Calu3 (cell line): ENCODE results near the gene COMMD6. TPM values are rescaled to one million over a fixed set of nuclear protein-coding genes. Genes with fewer than 3 reads are reported as not detected.

ENCODE experiments used
- BruUV-seq: library from RNA; stranded (reverse); fragments of 400-500 nt; replicated peaks from 2 replicates; lab custom pipeline; 2021; lab: Mats Ljungman, UMichigan
- CTCF ChIA-PET: fragments of 300-600 bp; sonication (Branson Sonifier 250); formaldehyde crosslinking; loops from one replicate; lab custom pipeline; 2022; ENCODE audit warnings: antibody characterized with exemption; lab: Charles Lee
- DNase-seq: peaks from one replicate; pipeline ENCODE4 v3.0.0; 2022
- H3K27ac Mint-ChIP-seq: one replicate; pipeline ENCODE4 v1.8.0; 2022; ENCODE audit warnings: mixed read lengths; ENCODE audit not compliant: unreplicated experiment
- H3K27me3 Mint-ChIP-seq: one replicate; pipeline ENCODE4 v1.8.0; 2022; ENCODE audit warnings: mixed read lengths; ENCODE audit not compliant: unreplicated experiment
- H3K36me3 Mint-ChIP-seq: one replicate; pipeline ENCODE4 v1.8.0; 2022; ENCODE audit warnings: mild to moderate bottlenecking, moderate library complexity, mixed read lengths; ENCODE audit not compliant: insufficient read depth, unreplicated experiment
- H3K4me1 Mint-ChIP-seq: one replicate; pipeline ENCODE4 v1.8.0; 2022; ENCODE audit warnings: mild to moderate bottlenecking, low read depth, mixed read lengths; ENCODE audit not compliant: unreplicated experiment
- H3K4me3 Mint-ChIP-seq: one replicate; pipeline ENCODE4 v1.8.0; 2022; ENCODE audit warnings: mild to moderate bottlenecking, low read depth, moderate library complexity, mixed read lengths; ENCODE audit not compliant: unreplicated experiment
- H3K9me3 Mint-ChIP-seq: one replicate; pipeline ENCODE4 v1.8.0; 2022; ENCODE audit warnings: low read depth, mixed read lengths; ENCODE audit not compliant: unreplicated experiment
- intact Hi-C: fragments of 100-400 bp; cut with micrococcal nuclease; formaldehyde crosslinking; loops from one replicate; pipeline ENCODE4 v1.10.0; 2022; ENCODE audit not compliant: unreplicated experiment
- total RNA-seq: library from RNA; stranded (reverse); gene quantifications from 2 replicates; pipeline ENCODE4 v1.2.3, GENCODE V29; 2022
- TF ChIP-seq, protein P1 (sequence below): fragments of 200-600 bp; IDR thresholded peaks from one replicate; pipeline ENCODE4 v1.8.0; 2022; ENCODE audit warnings: antibody characterized with exemption; ENCODE audit not compliant: unreplicated experiment

The COMMD6 gene
- total RNA-seq, 1 experiment from 2014 or later = 38.2 TPM

DNA sequence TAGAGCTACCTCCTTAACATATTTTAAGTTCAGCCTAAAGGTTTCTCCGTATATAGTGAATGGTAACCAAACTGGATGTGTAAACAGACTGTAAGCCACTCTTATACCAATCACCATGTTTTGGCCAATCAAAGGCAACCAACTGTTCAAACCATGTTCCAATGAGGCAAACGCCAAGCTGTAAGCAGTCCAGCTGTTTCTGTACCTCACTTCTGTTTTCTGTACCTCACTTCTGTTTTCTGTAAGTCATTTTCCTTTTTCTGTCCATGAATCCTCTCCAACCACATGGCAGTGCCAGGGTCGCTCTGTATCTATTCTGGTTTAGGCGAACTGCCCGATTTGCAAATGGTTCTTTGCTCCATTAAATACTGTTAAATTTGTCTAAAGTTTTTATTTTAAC is 24.4 kb downstream of the COMMD6 start:
- DNase-seq = no peak
- H3K27me3 Mint-ChIP-seq = no peaks in the 10 kb centered on the region
- intact Hi-C loops = no loop called here
- TF ChIP-seq, protein P1, sequence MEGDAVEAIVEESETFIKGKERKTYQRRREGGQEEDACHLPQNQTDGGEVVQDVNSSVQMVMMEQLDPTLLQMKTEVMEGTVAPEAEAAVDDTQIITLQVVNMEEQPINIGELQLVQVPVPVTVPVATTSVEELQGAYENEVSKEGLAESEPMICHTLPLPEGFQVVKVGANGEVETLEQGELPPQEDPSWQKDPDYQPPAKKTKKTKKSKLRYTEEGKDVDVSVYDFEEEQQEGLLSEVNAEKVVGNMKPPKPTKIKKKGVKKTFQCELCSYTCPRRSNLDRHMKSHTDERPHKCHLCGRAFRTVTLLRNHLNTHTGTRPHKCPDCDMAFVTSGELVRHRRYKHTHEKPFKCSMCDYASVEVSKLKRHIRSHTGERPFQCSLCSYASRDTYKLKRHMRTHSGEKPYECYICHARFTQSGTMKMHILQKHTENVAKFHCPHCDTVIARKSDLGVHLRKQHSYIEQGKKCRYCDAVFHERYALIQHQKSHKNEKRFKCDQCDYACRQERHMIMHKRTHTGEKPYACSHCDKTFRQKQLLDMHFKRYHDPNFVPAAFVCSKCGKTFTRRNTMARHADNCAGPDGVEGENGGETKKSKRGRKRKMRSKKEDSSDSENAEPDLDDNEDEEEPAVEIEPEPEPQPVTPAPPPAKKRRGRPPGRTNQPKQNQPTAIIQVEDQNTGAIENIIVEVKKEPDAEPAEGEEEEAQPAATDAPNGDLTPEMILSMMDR = no peak
- CTCF ChIA-PET = no interaction called here
- no peak overlapping the region for H3K4me3 Mint-ChIP-seq
- H3K27ac Mint-ChIP-seq = no peak overlapping the region
- no peaks in the 10 kb centered on the region for H3K9me3 Mint-ChIP-seq
- no peaks in the 10 kb centered on the region for H3K4me1 Mint-ChIP-seq
- BruUV-seq = no TSS peak
- no peaks in the 10 kb centered on the region for H3K36me3 Mint-ChIP-seq

DNA sequence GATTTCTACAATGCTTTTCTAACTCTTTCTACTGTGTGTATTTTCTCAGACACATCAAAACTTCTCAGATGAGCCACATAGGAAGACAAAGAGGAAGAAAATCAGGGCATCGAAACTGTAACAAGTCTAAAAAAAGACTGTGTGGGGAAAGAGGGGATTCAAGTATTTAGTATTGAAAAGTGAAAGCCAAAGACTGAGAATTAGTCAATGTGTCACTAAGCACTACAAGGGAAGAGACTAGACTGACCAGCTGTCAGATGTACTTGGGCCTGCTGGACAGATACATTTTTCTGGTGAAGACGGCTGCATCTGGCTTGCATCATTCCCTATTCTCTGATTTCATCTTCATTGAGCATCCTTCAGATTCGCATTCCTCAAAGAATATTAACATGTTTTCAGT is 25.4 kb downstream of the COMMD6 start:
- Mint-ChIP-seq H3K4me1 (no peaks in the 10 kb centered on the region), H3K4me3 (no peak overlapping the region), H3K36me3 (no peaks in the 10 kb centered on the region), H3K9me3 (no peaks in the 10 kb centered on the region), H3K27me3 (no peaks in the 10 kb centered on the region), H3K27ac (no peak overlapping the region)
- DNase-seq = no peak
- no TSS peak for BruUV-seq
- TF ChIP-seq, protein P1 = no peak
- CTCF ChIA-PET = no interaction called here
- intact Hi-C loops = no loop called here

DNA sequence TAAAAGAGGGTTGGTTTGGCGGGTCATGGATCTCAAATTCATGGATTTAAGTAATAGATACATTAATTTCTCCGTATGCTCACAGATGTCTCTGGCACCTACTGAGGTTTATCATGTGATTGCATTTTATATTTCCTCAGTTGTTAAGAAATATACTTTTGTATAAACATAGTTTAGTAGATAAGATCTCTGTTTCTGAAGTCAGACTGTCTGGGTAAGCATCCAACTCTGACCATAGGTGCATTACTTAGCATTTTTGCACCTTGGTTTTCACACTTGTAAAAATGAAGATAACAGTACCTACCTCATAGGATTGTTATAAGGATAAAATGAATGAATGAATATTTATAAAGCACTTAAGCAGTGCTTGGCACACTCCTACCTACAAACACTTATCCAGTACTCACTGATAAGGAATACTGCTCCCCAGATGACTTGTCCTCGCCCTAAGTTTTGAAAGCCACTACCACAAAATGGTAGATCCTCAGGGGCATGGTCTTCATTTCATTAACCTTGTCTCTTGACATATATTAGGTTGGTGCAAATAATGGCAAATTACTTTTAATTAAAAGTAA is 26.5 kb downstream of the COMMD6 start:
- Mint-ChIP-seq H3K27me3 (no peaks in the 10 kb centered on the region), H3K4me3 (no peak overlapping the region), H3K4me1 (no peaks in the 10 kb centered on the region), H3K9me3 (no peaks in the 10 kb centered on the region), H3K36me3 (no peaks in the 10 kb centered on the region), H3K27ac (no peak overlapping the region)
- BruUV-seq = no TSS peak
- CTCF ChIA-PET = no interaction called here
- intact Hi-C loops = no loop called here
- DNase-seq = no peak
- TF ChIP-seq, protein P1 = no peak

DNA sequence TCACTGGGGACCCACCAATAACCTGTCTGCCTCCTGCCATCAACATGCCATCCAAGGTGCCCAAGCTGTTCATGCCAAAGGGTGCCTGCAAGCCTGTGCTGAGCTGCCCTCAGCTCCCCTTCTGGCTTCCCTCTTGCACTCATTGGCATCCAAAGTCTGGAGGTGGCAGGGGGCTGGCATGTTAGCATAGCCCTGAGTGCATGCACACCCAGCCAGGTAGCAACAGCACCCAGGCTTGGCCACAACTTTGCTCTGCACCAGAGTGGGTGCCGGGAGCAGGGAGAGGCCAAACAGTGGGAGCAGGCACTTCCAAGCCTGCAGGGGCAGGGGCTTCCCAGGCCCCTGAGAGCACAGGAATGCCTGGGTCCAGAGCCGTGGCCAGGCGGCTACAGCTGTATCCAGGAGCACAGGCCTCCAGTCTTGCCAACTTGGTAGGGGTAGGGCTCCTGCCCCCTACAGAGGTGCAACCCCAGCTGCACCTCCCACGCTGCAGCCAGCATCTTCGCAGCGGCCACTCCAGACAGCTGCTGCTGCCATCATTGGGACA is 29.6 kb downstream of the COMMD6 start:
- no peak for DNase-seq
- Mint-ChIP-seq H3K4me1 (no peaks in the 10 kb centered on the region), H3K27me3 (no peaks in the 10 kb centered on the region), H3K36me3 (no peaks in the 10 kb centered on the region), H3K27ac (no peak overlapping the region), H3K9me3 (no peaks in the 10 kb centered on the region), H3K4me3 (no peak overlapping the region)
- TF ChIP-seq, protein P1 = no peak
- no TSS peak for BruUV-seq
- intact Hi-C loops = no loop called here
- CTCF ChIA-PET = no interaction called here
